Endothelial cell of umbilical vein (primary cell): ENCODE data around the gene COL8A1.

Experiments
- CTCF ChIP-seq, 2 donors: IDR thresholded peaks; 1 replicate in 1 of 2; 2 replicates in 1 of 2; pipeline ENCODE4 v1.5.1; 2011; ENCODE audit warnings: low read length in 2 of 2, mild to moderate bottlenecking in 2 of 2, moderate library complexity in 2 of 2, control low read depth in 1 of 2, inconsistent platforms in 1 of 2, low read depth in 1 of 2; ENCODE audit not compliant: insufficient read depth in 1 of 2; ENCODE audit errors: extremely low read depth in 1 of 2
- FOS ChIP-seq: IDR thresholded peaks from 2 replicates; pipeline ENCODE4 v1.6.1; 2011; ENCODE audit warnings: mild to moderate bottlenecking, low read length, moderate library complexity, borderline replicate concordance; ENCODE audit not compliant: insufficient read depth
- MAX ChIP-seq: IDR thresholded peaks from 2 replicates; pipeline ENCODE4 v1.6.1; 2011; ENCODE audit not compliant: insufficient read depth, insufficient read length
- MYC ChIP-seq: IDR thresholded peaks from one replicate; pipeline ENCODE4 v1.6.1; 2011; ENCODE audit warnings: mild to moderate bottlenecking, low read depth, low read length
- POLR2A ChIP-seq: IDR thresholded peaks from 2 replicates; pipeline ENCODE4 v1.6.1; 2012; ENCODE audit warnings: low read depth, mild to moderate bottlenecking, control low read depth, low read length
- POLR2AphosphoS5 ChIP-seq: IDR thresholded peaks from 2 replicates; pipeline ENCODE4 v1.6.1; 2012; ENCODE audit warnings: low read depth, mild to moderate bottlenecking, control low read depth, low read length, moderate library complexity; ENCODE audit not compliant: insufficient read depth

- no peak for TF ChIP-seq CTCF (IDR thresholded peaks at IDR 0.05; ENCODE audit: extremely low read depth in 1 of 2, insufficient read depth in 1 of 2, low read depth in 1 of 2, low read length in 2 of 2)
- TF ChIP-seq POLR2A: no peak
- TF ChIP-seq POLR2AphosphoS5: peak; percentile 47
- no peak for TF ChIP-seq MYC
- peak; percentile 42 for TF ChIP-seq MAX
- peak; percentile 56 for TF ChIP-seq FOS
Observed at GRCh38 chr3:99700631-99701268, 62.4 kb downstream of the COL8A1 start.
